Activated effector memory CD4-positive, alpha-beta T cell treated with Interleukin-2 at 50 U/mL for 16 hours (primary cell): Measurements from ENCODE around the gene SSH2.
"Not testable (repeated sequence)": the region's sequence is repeated elsewhere in the genome, so short reads cannot be mapped to it uniquely, and the experiment has no call there.

ENCODE experiments used
- DNase-seq: peaks from one replicate; pipeline ENCODE4 v3.0.0-alpha.2; 2020

SSH2 gene

DNA sequence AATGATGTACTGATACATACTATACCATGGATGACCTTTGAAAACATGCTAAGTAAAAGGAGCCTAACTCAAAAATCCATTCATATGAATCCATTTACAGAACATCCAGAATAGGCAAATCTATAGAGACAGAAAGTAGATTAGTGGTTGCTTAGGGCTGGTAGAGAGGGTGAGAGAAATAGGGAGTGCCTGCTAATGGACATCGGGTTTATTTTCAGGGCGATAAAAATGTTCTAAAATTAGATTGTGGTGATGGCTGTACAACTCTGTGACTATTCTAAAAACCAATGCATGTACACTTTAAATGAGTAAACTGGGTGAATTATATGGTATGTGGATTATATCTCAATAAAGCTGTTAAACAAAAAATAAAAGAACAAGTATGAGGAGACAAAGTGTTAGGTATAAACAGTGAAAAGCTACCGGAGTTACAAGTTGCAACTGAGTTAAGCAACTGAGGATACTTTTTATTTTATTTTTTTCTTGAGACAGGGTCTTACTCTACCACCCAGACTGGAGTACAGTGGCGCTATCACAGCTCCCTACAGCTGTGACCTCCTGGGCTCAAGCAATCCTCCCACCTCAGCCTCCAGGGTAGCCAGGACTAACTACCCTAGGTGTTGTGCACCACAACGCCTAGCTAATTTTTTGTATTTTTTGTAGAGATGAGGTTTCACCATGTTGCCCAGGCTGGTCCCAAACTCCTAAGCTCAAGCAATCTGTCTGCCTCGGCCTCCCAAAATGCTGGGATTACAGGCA lies 231.8 kb downstream of the SSH2 start:
- no peak for DNase-seq

DNA sequence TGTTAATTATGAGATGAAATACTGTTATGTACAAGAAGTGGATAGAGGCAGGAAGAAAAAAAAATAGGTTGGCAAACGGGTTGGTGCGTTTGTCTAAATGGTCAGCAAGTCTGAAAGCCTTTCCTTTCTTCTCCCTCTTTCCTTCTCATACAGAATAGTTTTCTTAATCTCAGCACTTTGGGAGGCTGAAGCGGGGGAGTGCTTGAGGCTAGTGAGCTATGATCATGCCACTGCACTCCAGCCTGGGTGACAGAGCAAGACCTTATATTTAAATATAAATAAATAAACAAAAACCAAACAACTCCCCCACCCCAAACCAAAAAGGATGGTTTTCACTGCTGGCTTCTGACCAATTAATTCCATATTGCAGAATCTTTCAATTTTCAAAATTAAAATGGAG lies 232.7 kb downstream of the SSH2 start:
- DNase-seq, result no peak

DNA sequence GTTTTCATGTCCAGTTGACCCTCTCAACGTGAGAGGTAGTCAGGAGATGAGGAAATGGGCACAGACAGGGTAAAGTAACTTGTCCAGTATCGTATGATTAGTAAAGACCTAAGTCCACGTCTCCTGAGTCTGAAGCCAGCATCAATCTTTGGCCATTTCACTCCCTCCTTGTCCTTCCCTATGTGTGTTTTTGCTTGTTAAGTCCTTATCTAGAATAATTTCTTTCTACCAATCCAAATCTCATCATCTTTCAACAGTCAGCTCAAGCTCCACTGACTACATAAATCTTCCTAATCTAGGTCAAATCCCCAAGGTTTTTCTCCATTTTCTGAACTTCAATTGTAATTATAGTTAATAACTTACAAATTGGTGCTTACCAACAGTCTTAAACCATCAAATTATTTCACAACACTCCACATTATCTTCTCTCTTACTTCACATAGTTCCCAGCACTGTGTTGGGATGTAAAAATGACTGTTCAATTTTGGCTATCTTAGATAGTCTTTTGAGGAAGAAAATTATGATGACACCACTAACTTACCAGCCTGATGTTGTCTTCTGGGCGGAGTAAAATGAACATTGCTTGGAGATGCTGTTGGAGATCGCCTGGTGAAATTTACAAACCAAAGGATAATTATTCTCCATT lies 235.0 kb downstream of the SSH2 start:
- no peak for DNase-seq

DNA sequence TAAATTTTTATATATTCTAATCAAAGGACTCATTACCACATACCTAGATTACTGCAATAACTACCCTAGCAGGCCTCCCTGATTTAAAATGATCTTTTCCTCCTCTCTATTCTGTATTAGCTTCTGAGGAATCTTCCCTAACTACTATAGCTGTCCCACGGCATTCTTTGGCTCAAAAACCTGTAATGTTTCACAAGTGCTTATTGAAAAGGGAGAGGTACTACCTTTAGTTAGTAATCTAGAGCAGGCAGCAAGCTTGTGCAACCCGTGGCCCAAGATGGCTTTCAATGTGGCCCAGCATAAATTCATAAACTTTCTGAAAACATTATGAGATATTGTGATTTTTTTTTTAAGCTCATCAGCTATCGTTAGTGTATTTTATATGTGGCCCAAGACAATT lies 236.3 kb downstream of the SSH2 start:
- no peak for DNase-seq

DNA sequence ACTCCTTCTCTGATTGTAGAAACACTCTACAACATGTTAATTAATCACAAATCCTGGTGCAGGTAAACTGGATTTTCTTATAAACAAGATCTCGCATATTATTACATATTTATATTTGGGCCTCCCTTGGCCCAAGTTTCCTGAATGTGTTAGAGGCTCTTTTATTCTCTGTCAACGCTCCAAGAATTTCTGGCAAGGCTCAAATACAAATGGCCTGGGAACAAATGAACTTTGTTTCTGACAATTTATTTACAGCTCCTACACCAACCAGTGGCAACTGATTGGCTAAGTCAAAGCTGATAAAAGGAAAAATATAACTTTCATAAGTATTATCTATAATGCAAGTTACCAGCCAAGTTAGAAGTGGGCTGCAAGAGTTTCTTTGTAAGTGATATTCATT lies 242.4 kb downstream of the SSH2 start:
- DNase-seq, result no peak

DNA sequence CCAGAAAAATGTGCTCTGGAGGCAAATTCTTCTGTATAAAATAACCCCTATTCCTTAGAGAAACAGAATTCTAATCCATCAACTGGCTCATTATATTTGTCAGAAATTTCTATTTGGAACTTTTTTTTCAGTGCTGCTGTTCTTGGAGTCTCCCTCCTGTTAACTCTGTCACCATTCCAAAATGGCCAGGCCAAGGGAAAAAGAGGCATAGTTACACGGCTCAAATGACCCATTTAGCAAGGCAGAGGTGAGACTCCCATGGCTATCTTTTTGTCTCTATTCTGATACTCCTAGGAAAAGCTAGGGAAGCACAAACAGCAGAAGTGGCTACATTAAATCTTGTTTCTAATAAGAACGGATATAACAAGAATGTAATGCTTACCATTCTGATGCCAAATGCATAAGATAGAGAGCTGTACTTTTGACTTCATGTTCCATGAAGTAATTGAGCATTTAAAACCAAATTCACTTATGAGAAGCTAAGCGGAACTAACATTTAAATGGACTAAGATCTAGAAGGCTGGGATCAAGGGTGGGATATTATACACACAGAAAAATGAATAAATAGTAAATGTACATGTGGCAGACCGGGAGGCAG lies 242.9 kb downstream of the SSH2 start:
- no peak for DNase-seq

DNA sequence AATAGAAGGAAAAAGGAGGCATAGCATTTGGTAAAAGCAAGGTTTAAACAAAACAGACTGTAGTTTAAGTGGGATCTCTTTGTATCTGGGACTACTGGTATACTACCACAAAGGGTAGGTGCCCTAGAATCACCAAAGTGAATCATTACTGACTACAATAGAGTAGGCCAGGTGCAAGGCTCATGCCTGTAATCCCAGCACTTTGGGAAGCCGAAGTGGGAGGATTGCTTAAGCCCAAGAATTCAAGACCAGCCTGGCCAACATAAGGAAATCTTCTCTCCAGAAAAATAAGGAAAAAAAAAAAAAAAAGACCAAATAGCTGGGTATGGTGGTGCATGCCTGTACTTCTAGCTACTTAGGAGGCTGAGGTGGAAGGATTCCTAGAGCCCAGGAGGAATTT lies 246.5 kb downstream of the SSH2 start:
- no peak for DNase-seq

DNA sequence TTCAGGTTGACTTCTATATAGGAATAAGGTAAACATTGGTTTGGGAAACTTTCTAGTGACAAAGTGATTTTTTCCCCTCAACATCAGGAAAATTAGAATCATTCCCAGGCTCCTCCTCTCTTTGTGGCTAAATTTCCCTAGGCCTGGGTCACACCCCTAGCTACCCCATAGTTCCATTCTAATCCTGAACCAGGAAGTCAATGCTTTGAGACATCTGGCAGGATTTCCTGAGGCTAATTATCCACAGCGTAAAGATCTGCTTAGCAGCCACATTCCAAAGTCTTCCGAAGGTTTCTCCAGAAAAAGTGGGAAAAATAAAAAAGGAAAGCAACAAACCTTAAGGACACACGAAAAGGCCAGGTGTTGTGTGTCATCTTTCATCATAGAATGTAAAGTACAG lies 247.0 kb downstream of the SSH2 start:
- no peak for DNase-seq

DNA sequence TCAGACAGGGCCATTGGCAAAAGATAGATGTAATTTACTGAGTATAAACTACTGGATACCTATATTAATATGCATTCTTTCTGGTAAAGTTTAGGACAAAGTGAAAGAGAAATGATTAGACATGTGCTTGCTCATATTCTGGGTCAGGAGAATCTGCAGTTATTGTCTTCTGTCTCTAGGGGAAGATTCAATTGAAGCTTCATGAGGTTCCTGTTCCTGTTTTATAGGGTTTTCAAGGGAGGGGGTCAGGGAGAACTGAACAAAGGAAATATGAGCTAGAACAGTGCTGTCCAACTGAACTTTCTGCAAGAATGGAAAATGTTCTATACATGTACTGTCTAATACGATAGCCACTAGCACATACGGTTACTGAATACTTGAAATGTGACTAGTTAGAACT lies 248.0 kb downstream of the SSH2 start:
- no peak for DNase-seq

DNA sequence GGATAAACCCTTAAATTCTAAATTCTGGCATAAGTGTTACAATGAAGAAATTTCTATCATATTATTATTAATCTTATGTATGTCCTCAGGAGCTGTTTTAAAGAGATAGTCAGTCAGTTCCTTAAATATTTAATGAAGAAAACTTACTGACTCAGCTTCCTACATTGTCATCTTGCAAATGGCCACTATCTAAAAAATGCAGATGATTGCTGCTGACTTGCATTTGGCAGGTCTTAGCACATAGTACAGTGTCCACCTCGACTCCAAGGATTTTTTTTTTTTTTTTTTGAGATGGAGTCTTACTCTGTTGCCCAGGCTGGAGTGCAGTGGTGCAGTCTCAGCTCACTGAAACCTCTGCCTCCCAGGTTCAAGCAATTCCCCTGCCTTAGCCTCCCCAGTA lies 252.2 kb downstream of the SSH2 start:
- no peak for DNase-seq

DNA sequence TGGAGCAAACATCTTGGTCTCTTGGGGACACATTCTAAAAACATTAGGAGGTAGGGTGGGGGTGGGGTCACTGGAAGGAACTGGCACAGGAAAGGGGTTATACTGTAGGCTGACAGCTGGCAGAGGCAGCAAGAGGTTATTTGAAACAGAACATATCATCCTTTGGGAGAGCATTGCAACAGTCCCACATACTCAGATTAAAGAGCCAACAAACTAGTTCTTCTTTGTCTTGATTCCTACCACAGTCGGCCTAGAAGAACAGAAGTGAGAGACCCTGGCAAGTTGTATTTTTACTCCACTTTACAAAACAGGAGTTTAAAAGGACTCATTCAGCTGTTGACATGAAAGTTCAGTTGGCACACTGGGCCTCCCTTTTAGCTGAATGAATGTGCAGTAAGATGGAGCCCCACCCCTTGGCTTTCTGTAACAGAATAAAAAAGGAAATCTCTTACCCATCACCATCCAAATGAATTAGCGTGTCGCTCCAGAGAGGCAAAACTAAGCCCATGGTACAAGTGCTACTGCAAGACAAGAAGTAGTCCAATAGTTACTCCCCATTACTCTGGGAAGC lies 252.7 kb downstream of the SSH2 start:
- DNase-seq, result no peak

DNA sequence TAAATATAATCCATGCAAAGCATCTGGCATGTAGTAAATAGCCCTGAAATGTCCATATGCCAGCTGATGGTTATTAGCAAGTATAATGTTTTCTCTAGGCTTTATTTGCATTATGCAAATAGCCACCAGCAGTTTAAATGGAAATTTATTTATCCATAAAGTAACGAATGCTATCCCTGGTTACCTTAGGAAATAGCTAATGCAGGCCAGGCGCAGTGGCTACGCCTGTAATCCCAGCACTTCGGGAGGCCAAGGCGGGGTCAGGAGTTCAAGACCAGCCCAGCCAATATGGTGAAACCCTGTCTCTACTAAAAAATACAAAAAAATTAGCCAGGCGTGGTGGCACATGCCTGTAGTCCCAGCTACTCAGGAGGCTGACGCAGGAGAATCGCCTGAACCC lies 254.1 kb downstream of the SSH2 start:
- not testable (repeated sequence) for DNase-seq

DNA sequence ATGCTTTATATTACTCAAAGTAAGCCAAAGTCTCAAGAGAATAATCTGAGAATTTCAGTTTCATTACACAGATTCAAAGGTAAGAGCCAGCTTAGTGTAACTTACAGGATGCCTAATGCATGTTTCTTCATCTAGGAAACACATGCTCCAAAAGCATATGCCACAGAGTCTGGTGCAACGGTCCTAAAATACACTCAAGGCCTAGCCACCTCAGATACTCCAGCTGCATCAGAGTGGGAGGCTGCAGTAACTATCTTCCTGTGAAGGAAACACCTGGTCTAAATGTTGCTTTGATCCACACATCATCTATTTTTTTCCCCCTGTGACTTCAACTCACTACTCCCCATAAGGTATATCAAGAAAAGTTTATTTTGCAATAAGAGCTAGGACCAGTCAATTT lies 255.7 kb downstream of the SSH2 start:
- no peak for DNase-seq

DNA sequence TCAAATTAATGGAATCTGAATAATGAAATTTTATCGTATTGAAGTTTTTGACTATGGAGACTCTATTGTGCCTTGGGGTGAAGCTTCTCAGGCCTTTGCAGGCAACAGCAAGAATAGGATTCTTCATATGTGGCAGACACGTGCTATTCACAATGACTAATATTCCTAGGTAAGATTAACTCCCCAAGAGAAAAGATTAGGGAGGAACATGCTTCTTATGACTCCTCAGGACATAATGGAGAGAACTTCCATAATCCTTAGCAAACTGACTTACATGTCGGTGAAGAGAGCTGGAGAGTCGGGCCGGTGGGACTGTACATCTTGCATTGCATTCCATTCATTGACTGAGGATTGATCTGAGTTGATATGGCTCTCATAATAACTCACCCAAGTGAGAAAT lies 258.4 kb downstream of the SSH2 start:
- DNase-seq, result no peak

DNA sequence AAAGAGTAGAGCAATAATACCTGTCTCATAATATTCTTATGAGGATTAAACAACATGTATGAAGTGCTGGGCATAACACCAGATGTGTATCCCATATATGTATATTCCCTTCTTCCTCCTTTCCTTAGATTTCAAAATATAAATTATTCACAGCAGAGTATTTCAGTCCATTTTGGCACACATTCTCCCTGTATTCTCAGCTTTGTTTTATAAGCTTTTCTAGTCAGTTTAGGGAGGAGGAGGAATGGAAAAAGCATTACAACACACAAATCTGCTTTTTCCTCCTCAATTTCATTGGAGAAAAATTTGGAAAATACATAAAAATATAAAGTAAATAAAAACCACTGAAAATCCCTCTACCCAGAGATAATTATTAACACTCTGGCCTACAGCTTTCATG lies 260.8 kb downstream of the SSH2 start:
- no peak for DNase-seq

DNA sequence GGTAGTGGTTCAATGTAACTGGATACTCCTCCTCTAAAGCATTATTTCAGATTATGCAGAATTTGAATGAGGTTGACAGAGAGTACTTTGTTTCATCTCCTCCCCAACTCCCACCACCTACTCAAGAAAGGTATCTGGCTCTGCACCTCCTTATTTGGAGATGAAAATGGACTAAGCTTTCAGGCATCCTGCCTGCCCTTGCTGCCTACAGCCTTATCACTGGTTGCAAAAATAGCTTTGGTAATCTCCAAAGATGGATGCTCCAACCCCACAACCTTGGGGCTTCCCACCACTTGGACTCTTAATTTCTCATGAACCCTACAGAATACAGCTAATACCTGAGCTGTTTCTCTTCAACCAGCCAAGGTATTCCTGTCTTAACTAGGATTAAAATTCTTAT lies 262.1 kb downstream of the SSH2 start:
- DNase-seq, result no peak

DNA sequence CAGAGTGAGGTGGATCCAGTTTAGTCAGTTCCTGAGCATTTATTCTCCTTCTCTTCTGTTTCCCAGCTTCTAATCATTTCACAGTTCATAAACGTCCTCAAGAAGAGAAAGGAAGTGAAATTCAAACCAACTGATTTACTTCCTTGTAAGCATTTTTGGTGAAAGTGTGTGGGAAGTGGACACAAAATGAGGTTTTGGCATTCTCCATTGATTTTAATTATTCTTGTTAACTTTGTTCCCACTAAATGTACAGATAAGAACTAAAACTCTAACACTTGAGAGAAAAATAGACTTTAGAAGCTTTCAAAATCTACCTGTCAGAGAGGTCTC lies 264.6 kb downstream of the SSH2 start:
- no peak for DNase-seq

DNA sequence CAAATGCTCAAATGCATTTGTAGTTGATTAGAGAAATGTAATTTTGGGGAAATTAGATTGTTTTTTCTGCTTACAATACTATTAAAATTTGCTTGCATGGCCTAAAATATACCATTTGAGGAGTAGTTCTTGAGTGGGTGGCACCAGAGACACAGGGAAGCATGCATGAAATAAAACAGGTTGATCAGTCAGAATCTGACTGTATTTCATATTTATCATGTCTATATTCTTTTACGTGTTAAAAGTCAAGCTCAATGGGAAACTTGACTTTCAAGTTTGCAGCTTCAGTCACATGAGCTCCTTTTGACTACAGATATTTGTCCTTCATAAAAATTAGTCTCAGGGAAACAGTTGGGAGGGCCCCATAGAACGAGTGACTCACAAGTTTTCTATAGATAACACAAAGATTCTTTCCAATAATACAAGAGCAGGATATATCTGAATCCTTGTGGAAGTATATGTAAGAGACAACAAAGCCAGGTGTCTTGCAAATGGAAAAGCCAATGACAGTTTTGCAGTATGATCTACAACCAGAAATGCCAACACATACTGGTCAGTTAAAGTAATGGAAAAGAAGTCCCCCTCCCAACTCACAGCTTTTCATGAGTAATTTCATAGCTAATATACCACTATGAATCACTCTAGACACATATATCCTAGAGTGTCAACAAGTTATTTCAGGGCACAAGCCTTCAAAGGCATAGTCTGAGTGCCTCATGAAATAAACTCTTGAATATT lies 265.1 kb downstream of the SSH2 start:
- no peak for DNase-seq

DNA sequence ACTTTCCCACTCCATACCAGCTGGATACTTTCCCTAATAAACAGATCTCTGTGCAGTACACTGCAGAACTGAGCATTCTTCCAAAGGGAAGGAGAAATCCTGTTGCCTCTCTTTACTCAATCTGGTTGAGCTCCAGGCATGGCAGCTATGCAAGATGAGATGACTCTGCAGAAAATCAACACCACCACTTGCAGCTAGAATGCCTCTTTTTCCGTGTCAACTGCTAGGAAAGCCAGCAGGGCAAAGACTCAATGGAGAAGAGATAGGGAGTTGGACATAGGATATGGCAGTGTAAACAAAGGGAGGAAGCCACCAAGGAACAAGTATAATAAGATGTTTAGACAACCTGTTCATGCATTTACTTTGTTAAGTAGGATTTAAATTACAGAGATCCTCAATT lies 266.9 kb downstream of the SSH2 start:
- no peak for DNase-seq

DNA sequence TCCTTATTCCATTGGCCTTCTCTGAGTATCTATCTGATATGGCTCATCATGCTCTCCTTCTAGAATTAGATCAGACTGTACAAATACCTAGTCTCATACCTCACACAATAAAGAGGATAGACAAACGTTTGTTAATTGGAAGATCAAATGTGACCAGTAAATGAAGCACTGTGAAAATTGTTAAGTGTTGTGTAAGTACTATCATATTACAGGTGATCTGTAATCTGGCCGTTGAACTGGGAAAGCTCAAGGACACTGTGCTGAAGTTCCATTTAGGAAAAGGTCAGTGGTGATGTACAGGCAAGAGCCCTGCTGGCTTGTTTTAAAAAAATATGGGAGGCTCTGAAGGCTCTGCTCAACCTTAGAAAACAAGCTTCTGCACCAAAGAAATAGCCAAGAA lies 268.8 kb downstream of the SSH2 start:
- no peak for DNase-seq

DNA sequence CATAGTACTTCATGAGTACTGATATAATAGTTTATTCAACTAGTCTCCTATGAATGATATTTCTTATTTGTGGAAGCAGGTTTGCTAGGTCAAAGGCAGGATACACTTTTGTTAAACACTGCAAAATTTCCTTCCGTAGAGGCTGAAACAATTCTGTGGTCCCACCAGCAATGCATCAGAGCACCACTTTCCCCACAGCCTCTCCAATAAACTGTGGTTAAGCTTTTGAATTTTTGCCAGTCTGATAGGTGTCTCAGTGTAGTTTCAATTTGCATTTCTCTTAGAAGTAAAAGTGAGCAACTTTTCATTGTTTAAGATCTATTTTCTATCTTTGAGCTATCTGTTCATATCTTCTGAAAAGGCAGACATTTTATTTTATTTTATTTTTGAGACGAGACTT lies 270.9 kb downstream of the SSH2 start:
- DNase-seq, result no peak

DNA sequence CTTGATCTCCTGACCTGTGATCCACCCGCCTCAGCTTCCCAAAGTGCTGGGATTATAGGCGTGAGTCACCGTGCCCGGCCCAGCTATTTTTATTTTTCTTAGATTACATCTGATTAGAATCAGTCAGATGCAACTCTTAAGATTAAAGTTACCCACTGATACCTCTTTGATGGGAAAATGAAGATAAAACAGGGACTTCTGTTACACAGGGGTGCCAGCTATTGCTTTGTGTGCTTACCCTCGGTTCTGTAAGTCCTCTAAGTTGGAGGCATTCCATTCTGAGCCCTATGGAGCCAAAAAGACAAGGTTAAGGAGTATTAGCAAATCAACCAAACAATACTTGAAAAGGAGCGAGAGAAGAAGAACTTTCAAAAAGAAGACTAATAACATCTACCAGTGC lies 274.7 kb downstream of the SSH2 start:
- DNase-seq, result no peak

DNA sequence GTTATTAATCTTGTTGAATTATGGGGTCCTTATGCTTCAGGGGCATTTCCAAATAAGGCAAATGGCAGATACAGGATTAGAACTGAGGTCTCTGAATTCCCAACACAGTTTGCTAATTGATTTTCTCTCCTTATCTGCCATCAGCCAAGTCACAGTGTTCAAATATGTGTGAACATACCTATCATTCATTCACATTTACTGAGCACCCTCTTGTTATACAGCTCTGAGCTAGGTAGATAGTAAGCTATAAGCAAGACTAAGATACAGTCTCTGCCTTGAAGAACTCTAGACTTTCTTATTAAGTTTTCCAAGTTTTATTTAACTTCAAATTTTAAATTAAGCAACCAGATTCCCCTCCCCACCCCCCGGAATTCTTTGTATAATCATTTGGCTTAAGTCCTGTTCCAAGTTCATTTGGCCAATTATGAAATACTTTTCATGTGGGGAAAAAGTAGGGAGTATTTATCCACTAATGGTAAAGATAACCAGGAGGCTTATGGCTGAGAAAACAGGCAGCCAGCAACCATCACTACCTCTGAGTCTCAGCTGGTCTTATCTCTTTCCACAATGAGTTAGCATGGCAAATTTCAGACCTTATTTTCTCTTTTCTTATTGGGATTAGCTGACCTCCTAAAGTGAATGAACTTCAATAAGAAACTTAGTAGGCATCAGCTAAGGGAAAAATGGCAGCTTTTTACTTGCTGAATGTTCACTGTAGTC lies 275.9 kb downstream of the SSH2 start:
- no peak for DNase-seq
